ENCODE results near the gene ZBTB21.
"Not testable (repeated sequence)": the region's sequence is repeated elsewhere in the genome, so short reads cannot be mapped to it uniquely, and the experiment has no call there.

The ZBTB21 gene

DNA sequence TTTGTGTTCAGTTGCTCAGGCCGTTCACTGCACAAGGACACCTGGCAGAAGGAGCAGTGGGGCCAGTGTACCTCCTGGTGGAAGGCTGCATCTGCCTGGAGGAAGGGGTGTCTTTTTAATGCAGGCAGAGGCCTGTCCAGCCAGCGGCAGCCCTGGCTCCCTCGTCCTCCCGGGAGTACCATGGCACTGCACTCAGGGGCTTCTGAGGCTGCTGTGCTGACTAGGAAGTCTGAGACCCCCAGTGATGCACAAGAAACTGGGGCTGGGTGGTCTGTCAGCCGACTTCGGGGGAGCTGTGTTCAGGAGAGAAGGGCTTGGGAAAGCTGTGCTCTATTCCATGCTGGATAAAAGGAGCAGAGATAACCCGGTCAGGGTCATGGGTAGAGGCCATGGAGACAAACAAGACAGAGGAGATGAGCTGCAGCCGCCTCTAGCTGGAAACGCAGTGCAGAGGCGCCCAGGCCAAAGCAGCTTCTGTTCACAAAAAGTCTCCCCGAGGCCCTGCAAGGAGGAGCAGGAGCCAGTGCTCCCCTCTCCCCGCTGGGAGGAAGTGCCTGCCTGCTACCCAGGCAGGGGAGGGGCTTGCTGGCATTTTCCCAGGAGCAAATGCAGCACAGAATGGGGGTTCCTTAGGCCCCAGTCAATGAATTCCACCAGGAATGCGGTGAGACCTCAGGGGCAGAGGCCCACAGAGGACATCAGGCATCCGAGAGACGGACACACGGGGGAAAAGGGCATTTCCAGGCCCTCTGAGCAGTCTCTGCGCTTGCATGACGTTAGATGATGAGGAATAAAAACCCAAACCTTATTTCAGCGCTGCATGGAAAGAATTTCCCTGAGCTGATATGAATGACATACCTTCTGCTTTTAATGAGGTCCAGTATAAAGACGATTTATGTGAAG is 39.2 kb downstream of the ZBTB21 start:
- DNase-seq (ENCODE audit: low spot score in 2 of 2), result no peak
- no peak overlapping the region for H3K4me3 ChIP-seq
- H3K9me3 ChIP-seq, result no peaks in the 10 kb centered on the region
- no peaks in the 10 kb centered on the region for H3K36me3 ChIP-seq (replicated peaks)
- H3K27me3 ChIP-seq (ENCODE audit: low read depth), result no peaks in the 10 kb centered on the region
- no peaks in the 10 kb centered on the region for H3K4me1 ChIP-seq
- in situ Hi-C loops (cut with MboI; ENCODE audit: low sequenced_read_pairs), result no loop called here

DNA sequence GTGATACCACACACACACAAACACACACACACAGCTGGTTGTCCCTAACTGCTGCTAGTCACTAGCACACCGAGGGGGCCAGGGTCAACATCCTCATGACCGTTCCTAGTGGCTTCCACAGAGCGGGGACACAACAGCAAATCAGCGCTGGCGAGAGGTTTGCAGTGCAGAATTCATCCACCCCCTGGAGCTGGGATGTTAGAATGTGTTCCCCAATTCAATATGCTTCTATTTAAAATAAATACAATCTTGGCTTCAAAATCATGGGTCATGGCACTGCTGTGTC is 40.1 kb downstream of the ZBTB21 start:
- Histone ChIP-seq H3K9me3 (no peaks in the 10 kb centered on the region), H3K27me3 (ENCODE audit: low read depth) (no peaks in the 10 kb centered on the region), H3K36me3 (replicated peaks) (no peaks in the 10 kb centered on the region), H3K4me1 (no peaks in the 10 kb centered on the region), H3K4me3 (no peak overlapping the region)
- in situ Hi-C loops (cut with MboI; ENCODE audit: low sequenced_read_pairs), result no loop called here
- no peak for DNase-seq (ENCODE audit: low spot score in 2 of 2)

DNA sequence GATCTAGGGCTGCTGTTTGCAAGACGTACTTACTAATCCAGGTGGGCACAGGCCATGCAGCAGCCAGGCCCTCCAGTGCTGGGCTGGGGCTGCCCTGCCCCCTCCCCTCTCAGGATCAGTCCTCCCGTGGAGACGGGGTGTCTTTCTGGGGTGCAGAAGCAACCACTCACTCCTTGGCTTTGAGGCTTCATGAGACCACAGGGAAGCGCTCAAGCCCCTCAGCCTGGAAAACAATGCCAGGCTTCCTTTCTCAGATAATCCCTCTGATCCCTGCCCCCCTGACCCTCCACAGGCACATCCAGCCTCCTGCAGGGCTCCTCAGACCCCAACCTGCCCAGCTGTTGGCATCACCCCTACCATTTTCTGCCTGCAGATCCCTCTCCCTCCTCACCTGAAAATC is 42.5 kb downstream of the ZBTB21 start:
- H3K36me3 ChIP-seq (replicated peaks), result no peaks in the 10 kb centered on the region
- H3K4me1 ChIP-seq, result no peaks in the 10 kb centered on the region
- in situ Hi-C loops (cut with MboI; ENCODE audit: low sequenced_read_pairs), result no loop called here
- H3K4me3 ChIP-seq, result no peak overlapping the region
- no peaks in the 10 kb centered on the region for H3K27me3 ChIP-seq (ENCODE audit: low read depth)
- no peak for DNase-seq (ENCODE audit: low spot score in 2 of 2)
- H3K9me3 ChIP-seq, result no peaks in the 10 kb centered on the region

- Histone ChIP-seq H3K36me3 (replicated peaks) (no peaks in the 10 kb centered on the region), H3K9me3 (no peaks in the 10 kb centered on the region), H3K4me3 (no peak overlapping the region), H3K4me1 (no peaks in the 10 kb centered on the region), H3K27me3 (ENCODE audit: low read depth) (no peaks in the 10 kb centered on the region)
- in situ Hi-C loops (cut with MboI; ENCODE audit: low sequenced_read_pairs), result no loop called here
- no peak for DNase-seq (ENCODE audit: low spot score in 2 of 2)
These were observed 43.1 kb downstream of the ZBTB21 start for GRCh38 chr21:41966872-41967621.

DNA sequence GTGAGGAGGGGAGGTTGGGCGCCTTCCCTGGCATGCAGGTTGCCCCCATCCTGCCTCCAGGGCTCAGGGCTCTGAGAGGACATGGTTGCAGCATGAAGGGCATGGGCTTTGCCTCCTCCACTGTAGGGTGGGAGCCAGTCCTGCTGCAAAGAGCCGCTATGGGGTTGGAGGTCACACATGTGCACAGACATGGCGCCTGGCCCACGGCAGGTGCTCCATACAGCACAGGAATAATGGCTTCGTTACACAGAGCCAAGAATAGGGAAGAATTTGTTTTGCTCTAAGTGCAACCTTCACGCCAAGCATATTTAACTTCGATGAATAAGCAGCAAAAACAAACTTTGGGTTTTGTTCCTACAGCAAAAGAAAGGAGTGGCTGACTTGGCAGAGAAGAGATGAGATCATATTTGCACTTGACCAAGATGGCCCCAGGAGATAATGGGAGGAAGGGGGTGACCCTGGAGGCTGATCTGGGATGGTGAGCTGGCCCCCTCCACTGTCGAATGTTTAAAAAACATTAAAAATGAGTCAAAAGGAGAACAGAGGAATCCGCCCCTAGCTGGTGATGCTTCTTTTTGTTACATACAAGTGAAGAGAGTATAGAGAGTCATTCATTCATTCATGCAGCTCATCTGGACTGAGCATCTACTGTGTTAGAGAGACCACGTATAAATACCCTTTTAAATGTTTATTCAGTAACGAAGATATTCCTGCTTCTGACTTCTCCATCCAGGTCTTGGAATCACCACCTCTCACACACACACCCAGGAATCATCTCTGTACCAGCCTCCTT is 43.9 kb downstream of the ZBTB21 start:
- in situ Hi-C loops (cut with MboI; ENCODE audit: low sequenced_read_pairs), result no loop called here
- Histone ChIP-seq H3K4me1 (no peaks in the 10 kb centered on the region), H3K4me3 (no peak overlapping the region), H3K27me3 (ENCODE audit: low read depth) (no peaks in the 10 kb centered on the region), H3K9me3 (no peaks in the 10 kb centered on the region), H3K36me3 (replicated peaks) (no peaks in the 10 kb centered on the region)
- DNase-seq (ENCODE audit: low spot score in 2 of 2), result no peak

GRCh38 chr21:41965461-41966013 is 44.6 kb downstream of the ZBTB21 start:
- Histone ChIP-seq H3K27me3 (ENCODE audit: low read depth) (no peaks in the 10 kb centered on the region), H3K36me3 (replicated peaks) (no peaks in the 10 kb centered on the region), H3K4me3 (no peak overlapping the region), H3K4me1 (no peaks in the 10 kb centered on the region), H3K9me3 (no peaks in the 10 kb centered on the region)
- no peak for DNase-seq (ENCODE audit: low spot score in 2 of 2)
- in situ Hi-C loops (cut with MboI; ENCODE audit: low sequenced_read_pairs), result no loop called here

- Histone ChIP-seq H3K4me3 (no peak overlapping the region), H3K4me1 (no peaks in the 10 kb centered on the region), H3K27me3 (ENCODE audit: low read depth) (no peaks in the 10 kb centered on the region), H3K36me3 (replicated peaks) (no peaks in the 10 kb centered on the region), H3K9me3 (no peaks in the 10 kb centered on the region)
- in situ Hi-C loops (cut with MboI; ENCODE audit: low sequenced_read_pairs), result no loop called here
- DNase-seq (ENCODE audit: low spot score in 2 of 2), result no peak
These were observed 45.1 kb downstream of the ZBTB21 start for GRCh38 chr21:41965045-41965444.

DNA sequence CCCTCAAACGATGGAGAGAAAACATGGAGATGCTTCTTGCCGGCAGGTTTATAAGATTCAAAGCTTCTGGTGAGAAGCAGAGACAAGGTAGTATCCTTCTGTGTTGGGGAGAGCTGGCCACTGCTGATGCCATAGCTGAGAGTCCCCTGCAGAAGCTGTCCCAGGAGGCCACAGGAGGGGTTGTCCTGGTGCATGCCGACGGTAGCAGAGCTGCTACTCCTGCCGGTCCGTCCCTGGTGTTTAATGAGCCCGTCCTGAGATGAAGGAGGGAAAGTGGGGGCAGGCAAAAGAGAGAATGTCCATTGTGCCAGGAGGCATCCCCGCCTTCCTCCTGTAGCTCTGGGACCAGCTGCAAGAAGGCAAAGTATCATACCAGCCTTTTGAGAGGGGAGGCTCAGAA is 46.0 kb downstream of the ZBTB21 start:
- in situ Hi-C loops (cut with MboI; ENCODE audit: low sequenced_read_pairs), result no loop called here
- Histone ChIP-seq H3K36me3 (replicated peaks) (no peaks in the 10 kb centered on the region), H3K27me3 (ENCODE audit: low read depth) (no peaks in the 10 kb centered on the region), H3K4me3 (no peak overlapping the region), H3K9me3 (no peaks in the 10 kb centered on the region), H3K4me1 (no peaks in the 10 kb centered on the region)
- no peak for DNase-seq (ENCODE audit: low spot score in 2 of 2)

DNA sequence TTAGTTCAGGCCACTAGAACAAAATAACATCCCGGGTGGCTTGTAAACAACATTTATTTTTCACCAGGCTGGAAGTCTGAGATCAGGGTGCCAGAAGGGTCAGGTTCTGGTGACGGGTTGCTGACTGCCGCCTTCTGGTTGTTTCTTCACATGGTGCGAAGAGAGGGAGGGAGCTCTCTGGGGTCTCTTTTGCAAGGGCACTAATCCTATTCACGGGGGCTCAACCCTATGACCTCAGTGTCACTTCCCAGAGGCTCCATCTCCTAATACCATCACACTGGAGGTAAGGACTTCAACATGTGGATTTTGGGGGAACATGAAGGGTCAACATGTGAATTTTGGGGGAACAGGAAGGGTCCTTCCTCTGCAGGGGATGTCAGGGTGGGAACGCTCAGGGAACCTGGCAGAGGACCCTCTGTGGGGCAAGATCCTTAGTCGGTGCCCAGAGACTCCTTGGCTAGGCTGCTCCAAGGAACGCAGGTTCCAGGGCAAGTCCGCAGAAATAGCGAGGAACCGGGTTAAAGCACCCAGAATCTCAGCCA is 47.7 kb downstream of the ZBTB21 start:
- H3K36me3 ChIP-seq (replicated peaks), result no peaks in the 10 kb centered on the region

DNA sequence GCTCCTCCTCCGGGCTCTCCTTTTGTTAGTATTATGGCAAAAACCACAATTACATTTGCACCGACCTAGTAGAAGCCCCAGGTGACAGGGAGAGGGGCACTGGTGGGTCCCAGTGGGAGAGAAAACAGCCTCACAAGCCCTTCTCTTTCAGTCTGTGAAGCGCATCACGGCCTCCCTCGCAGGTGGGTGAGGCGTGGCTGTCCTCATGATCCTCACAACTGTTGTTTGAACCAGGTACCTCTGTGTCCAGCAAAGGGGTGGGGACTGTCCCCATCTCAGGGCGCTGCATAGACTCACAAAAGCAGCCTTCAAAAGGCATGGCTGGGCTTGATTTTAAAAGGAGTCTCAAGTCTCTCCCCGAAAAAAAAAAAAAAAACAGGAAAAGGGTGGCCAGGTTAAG is 48.4 kb downstream of the ZBTB21 start:
- Histone ChIP-seq H3K27me3 (ENCODE audit: low read depth) (no peaks in the 10 kb centered on the region), H3K9me3 (no peaks in the 10 kb centered on the region), H3K4me1 (no peaks in the 10 kb centered on the region), H3K36me3 (replicated peaks) (no peaks in the 10 kb centered on the region), H3K4me3 (no peak overlapping the region)
- in situ Hi-C loops (cut with MboI; ENCODE audit: low sequenced_read_pairs), result no loop called here
- DNase-seq (ENCODE audit: low spot score in 2 of 2), result no peak

More for the DNA sequence above, 47.7 kb downstream of the ZBTB21 start:
- Histone ChIP-seq H3K27me3 (ENCODE audit: low read depth) (no peaks in the 10 kb centered on the region), H3K4me3 (no peak overlapping the region), H3K9me3 (no peaks in the 10 kb centered on the region), H3K4me1 (no peaks in the 10 kb centered on the region)
- DNase-seq (ENCODE audit: low spot score in 2 of 2), result no peak
- in situ Hi-C loops (cut with MboI; ENCODE audit: low sequenced_read_pairs), result no loop called here

- no peak overlapping the region for H3K4me3 ChIP-seq
- no peaks in the 10 kb centered on the region for H3K36me3 ChIP-seq (replicated peaks)
- H3K4me1 ChIP-seq, result no peaks in the 10 kb centered on the region
- no peaks in the 10 kb centered on the region for H3K9me3 ChIP-seq
- DNase-seq (ENCODE audit: low spot score in 2 of 2), result no peak
- in situ Hi-C loops (cut with MboI; ENCODE audit: low sequenced_read_pairs), result no loop called here
- no peaks in the 10 kb centered on the region for H3K27me3 ChIP-seq (ENCODE audit: low read depth)
These were observed 48.9 kb downstream of the ZBTB21 start for GRCh38 chr21:41961282-41961701.

- H3K4me3 ChIP-seq, result no peak overlapping the region
- no peaks in the 10 kb centered on the region for H3K27me3 ChIP-seq (ENCODE audit: low read depth)
- DNase-seq (ENCODE audit: low spot score in 2 of 2), result no peak
- H3K9me3 ChIP-seq, result no peaks in the 10 kb centered on the region
- in situ Hi-C loops (cut with MboI; ENCODE audit: low sequenced_read_pairs), result no loop called here
- H3K4me1 ChIP-seq, result no peaks in the 10 kb centered on the region
- no peaks in the 10 kb centered on the region for H3K36me3 ChIP-seq (replicated peaks)
These were observed 49.8 kb downstream of the ZBTB21 start for GRCh38 chr21:41960386-41960785.

- in situ Hi-C loops (cut with MboI; ENCODE audit: low sequenced_read_pairs); DNase-seq (ENCODE audit: low spot score in 2 of 2); H3K36me3 ChIP-seq (replicated peaks); H3K4me3 ChIP-seq; H3K9me3 ChIP-seq; H3K27me3 ChIP-seq (ENCODE audit: low read depth); H3K4me1 ChIP-seq: not testable (repeated sequence)
These were observed 50.5 kb downstream of the ZBTB21 start for GRCh38 chr21:41959697-41960096.
